HG03565 (cell line): ENCODE data around the gene IFI27L1.

Experiments
- ATAC-seq: cut with Tn5 transposase; IDR thresholded peaks from one replicate; pipeline ENCODE4 v1.9.1; 2021; ENCODE audit warnings: mild to moderate bottlenecking, moderate library complexity; ENCODE audit not compliant: unreplicated experiment

Gene IFI27L1

DNA sequence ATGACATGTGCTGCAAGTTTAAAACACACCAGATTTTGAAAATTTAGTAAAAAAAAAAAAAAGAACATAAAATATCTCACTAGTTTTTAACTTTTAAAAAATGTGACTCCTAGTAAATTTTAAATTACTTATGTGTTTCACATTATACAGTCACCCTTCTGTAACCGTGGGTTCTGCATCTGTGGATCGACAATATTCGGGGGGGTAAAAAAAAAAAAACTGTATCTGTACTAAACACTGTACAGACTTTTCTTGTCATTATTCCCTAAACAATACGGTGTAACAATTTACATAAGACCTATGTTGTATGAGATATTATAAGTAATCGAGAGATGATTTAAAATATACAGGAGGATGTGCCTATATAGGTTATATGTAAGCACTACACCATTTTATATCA lies 3.3 kb upstream of the IFI27L1 start:
- no peak for ATAC-seq

DNA sequence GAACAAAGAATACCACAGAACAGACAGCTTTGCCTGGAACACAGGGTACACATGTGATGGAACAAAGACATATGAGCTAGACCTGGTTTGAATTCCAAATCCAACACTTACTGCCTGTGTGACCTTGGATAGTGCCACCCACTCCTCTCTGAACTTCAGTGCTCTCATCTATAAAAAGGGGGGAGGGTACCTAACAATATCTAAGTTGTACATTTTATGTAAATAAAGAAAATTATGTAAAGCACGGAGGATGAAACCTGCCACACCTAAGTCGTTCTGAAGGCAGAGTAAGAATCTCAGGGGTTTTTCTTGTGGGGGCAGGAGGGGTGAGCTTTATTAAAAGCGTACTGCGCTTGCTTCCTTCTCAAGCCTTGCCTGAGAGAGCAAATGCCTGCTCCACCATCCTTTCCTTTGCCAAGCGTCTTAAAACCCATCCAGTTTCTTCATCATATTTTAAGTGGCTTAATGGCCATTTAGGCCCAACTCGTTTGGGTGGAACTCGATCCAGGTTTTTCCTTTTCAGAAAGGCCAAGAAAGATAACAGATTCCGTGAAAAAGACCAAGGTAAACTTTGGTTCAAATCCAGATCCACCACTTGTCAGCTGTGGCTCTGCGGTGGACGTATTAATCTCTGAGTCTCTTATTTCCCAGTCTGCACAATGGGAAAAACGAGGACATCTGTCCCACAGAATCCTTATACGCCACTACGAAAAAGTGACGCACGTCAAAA lies 1.1 kb upstream of the IFI27L1 start:
- ATAC-seq, result no peak

DNA sequence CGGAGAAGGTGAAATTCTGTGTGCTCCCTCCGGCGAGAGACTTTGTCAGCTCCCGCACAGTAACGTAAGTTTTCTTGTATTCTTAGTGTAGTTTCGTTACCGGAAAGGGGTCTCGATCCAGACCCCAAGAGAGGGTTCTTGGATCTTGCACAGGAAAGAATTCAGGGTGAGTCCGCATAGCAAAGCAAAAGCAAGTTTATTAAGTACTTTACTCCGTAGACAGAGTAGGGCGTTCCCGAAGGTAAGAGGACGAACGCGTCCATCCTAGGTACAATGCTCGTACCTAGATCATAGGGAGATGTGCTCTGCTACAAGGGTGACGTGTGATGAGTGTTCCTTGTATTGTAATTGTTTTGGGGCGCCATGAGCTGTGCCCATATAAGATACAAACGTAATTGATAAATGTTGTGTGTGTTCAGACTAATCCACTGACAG lies 293 bp downstream of the IFI27L1 start:
- no peak for ATAC-seq

DNA sequence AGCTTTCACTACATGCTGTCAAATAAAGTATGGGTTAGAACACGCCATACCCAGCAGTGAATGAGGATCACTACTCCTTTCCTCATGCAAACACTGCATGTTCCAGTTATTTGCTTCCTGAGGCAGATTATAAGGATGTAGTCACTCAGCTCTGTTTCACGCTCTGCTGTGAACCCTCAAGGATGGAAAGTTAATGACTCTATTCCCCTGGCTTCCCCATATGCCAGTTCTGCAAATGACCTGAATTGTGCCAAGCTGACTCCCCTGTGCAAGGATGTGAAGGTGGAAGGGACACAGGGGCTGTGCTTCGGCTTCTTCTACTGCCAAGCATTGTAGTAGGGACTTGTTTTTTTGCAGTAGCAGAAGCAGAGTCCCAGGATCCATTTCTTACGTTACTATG lies 6.8 kb downstream of the IFI27L1 start:
- ATAC-seq, result no peak

DNA sequence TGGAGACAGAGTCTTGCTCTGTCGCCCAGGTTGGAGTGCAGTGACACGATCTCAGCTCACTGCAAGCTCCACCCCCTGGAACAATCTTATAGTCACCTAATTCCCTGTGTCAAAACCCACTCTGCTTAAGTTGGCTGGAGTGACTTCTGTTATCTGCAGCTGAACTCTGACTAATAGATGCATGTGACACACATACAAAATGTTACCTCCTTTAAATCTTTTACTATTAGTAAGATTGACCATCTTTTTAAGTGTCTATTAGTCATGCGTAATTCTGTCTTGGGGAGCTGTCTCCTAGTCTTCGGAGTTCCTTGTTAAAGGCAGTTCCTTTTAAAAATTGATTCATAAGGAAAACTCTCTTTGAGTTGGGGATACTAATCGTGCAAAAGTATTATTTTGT lies 7.4 kb downstream of the IFI27L1 start:
- no peak for ATAC-seq

DNA sequence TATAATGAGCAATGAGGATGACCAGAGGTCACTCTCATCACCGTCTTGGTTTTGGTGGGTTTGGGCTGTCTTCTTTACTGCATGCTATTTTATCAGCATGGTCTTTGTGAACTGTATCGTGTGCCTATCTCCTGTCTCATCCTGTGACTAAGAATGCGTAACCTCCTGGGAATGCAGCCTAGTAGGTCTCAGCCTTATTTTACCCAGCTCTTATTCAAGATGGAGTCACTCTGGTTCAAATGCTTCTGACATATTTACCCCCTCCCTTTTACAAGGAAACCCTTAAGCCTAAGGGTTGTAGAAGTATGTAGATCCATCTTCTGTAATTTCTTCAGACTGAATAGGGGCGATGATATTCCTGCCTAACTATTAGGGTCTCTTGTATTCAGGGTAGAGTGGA lies 8.4 kb downstream of the IFI27L1 start:
- ATAC-seq, result no peak

DNA sequence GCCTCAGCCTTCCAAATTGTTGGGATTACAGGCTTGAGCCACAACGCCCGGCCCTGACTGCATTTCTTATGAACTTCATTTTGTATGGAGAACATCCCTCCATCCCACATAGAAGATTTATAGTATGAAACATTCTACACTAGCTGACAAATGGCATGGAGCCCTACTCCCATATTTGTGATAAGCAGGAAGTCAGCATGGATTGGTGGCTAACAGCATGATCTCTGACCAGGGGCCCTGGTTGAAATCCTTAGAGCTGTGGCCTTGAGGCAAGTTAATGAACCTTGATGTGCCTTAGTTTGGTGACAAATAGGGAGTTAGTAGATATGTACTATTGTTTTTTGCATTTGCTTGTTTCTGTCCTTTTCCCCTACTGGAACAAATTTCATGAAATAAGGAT lies 12.3 kb downstream of the IFI27L1 start:
- no peak for ATAC-seq

DNA sequence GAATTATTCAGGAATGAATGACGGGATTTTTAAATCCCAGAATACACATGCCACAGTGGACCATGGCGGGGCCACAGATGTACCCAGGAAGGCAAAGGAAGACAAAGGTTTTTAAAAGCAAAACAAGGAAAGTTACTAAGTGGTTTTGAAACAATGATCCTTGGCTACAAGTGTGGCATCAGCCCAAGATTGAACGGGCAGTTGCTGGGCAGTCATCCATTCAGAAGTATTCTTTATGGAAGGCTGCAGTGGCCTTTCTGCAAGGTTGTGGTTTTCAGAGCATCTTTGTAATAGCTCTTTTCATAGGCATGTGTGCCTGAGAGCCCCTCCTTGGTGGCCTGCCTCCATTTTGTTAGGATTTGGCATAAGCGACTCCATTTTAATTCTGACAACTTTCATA lies 16.0 kb downstream of the IFI27L1 start:
- no peak for ATAC-seq

DNA sequence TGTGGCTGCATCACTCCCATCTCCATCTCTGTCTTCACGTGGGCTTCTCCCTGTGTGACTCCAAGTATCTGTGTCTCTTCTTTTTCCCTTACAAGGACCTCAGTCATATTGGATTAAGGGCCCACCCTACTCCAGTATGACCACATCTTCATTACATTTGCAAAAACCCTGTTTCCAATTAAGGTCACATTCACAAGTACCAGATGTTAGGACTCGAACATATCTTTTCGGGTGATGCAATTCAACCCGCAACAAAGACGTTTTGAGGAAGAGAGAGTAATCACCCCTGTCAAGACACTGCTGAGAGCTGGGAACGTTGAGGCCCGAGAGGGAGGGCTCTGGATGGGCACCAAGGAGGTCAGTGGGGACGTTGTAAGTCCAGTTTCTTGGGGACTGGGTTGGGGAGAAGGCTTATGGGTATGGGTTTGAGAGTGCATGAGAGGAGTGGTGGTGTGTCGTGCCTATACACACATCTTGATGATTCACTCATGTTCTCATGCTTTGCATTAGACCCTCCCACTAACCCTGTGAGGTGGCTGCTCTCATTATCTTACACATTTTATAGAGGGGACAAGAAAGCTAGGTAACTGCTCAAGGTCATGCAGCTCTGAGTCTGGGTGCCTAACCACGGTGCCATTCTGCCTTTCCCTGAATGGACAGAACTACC lies 17.3 kb downstream of the IFI27L1 start:
- no peak for ATAC-seq

DNA sequence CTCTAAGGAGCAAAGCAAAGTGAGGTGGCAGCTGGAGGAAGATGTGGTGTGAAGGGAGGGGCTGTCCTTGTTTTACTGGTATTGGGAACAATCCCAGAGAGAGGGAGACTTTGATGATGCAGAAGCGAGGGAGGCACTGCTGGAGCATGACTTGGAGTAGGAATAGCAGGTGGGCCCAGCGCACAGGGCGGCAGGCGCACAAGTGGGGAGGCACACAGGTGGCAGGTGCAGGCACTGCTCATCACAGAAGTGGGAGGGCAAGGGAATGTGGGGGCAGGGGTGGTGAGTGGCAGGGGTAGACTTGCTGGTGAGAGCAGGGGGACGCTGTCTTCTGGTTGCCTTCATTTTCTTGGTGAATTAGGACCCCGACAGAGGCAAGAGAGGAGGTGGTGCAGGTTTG lies 17.9 kb downstream of the IFI27L1 start:
- ATAC-seq, result no peak

DNA sequence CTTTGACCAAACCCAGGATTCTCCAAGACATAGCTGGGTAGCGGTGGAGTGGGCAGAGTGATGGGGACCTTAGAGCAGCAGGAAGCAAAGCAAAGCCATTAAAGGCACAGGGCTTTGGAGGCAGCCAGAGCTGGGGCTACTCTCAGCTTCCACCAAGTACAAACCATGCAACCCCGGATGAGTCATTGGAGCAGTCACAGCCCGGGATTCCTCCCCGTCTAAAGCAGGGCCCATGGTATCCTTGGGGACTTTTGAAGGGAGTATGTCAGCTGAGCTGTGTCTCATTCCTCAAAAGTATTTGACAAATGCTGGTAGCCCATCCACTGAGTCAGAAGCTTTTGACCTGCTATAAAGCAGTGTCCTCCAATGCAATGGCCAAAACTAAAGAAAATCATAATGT lies 19.7 kb downstream of the IFI27L1 start:
- no peak for ATAC-seq

DNA sequence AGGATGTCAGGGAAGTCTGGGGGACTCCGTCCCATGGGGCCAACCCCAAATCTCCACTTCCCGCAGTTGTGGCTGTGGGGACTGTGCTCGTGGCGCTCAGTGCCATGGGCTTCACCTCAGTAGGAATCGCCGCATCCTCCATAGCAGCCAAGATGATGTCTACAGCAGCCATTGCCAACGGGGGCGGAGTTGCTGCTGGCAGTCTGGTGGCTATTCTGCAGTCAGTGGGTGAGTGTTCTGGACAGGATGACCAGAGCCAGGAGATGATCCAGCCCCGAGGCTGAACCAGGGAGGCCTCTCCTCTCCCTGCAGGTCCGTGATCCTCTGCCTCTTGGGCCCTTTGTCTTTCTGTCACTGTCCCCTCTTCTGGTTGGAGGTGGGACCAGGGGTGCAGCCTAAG lies 20.6 kb downstream of the IFI27L1 start:
- ATAC-seq, result no peak

DNA sequence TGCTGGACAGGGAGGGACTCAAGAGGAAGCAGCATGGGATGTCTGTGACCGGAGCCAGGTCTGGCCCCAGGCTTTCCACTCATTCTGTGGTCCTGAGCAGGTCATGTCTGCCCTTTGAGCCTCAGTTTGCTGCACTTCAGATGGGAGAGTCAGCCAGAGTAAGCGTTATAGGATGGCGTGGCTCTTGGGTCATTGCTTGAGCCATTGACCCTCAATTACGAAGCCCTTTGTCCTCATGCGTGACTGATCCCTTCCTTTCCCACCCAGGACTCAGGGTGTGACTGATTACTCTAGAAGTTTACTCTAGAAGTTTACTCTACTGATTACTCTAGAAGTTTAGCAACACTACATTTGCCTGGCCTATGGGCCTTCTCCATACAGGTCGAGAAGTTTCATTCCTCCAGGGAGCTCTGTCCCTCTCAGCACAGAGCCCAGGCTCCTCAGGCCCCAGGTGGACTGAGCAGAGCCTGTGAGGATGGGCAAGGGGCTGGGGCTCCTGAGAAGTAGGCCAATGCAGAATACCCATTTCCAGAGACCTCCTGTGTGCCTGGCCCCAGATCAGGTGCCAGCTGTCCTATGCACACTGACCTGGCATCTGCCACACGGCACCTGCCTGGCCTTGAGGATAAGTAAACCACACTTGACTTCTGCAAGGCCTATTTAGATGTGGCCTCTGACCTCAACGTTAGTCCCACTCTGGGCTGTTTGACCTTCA lies 21.8 kb downstream of the IFI27L1 start:
- ATAC-seq, result no peak

DNA sequence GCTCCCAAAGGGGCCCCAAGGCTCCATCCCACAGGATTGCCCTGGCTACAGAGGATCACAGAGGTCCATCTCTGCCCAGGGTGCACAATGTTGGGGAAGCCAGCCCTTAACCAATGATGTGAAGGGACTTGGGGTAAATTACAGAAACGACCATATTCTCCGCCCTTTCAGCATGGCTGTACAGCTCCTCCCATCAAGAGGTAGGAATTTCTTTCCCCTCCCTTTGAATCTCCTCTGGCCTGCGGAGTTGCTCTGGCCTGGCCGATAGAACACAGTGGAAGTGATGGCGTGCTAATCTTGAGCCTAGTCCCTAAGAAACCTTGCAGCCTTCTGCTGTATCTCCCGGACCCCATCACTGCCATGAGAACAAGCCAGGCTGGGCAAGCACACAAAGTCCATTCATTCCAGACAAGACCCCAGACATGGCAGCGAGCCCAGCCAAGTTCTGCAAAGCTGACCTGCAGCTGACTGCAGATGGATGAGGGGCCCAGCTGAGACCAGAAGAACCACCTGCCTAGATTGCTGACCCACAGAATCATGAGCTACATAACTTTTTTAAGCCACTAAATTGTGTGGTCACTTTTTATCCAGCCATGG lies 22.5 kb downstream of the IFI27L1 start:
- ATAC-seq, result no peak

DNA sequence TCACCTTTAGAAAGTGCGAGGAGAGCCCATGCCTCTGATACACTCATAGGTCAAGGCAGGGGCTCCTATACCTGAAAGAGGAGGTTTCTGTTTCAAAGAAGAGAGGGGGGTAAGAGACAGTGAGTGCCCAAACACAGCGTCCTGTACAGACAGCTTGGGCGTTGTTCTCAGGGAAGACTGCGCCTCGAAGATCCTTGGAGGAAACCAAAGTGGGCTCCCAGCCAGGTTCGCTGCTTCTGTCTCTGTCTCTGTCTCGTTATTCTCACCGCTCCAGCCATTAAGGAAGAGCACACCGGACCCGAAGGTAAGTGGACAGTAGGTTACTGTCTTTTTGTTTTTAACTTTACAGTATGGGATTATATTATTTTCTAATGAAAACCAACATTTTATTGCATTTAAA lies 23.6 kb downstream of the IFI27L1 start:
- ATAC-seq, result no peak

DNA sequence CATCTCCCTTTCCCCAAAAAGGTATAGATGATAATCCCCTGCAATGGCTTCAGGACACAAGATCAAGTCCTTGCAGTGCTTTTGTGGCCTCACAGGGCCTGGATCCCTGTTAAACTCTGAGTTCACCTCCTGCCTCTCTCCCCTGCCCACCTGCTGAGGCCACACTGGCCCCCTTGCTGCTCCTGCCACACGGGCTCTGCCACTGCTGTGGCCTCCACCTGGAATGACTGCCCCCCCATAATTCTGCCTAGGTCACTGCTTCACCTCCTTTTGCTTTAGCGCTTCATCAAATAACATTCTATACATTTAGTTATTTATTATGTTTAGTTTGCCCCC lies 28.8 kb downstream of the IFI27L1 start:
- ATAC-seq, result no peak

DNA sequence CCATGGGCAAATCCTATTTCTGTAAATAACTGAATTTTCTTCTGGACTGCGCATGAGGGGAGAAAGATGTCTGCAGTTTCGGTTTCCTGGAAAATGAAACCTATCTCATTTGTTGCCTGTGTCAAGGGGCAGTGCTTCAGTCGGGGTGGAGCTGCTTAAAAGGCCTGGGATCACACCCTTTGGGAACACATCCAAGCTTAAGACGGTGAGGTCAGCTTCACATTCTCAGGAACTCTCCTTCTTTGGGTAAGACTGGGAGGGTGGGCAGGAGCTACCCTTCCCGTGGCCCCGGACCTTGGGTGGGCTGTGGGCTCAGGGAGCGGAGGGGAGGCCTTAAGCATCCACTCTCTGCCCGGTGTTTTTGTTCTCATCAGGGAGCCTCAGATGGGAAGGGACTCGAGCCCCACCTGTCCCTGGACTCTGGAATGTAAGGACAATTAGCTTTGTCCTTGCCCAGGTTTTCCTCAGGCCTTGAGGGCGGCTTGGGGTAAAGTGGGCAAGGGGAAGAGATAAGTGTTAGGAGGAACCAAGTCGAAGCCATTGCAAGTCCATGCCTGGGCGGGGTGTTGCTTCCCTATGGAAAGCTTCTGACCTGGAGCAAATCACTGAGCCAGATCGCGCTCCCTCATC lies 29.6 kb downstream of the IFI27L1 start, which contains the start of gene IFI27:
Gene IFI27 (plus strand): TSS at position 185 of the 630 bp plus-strand sequence.
- no peak for ATAC-seq

DNA sequence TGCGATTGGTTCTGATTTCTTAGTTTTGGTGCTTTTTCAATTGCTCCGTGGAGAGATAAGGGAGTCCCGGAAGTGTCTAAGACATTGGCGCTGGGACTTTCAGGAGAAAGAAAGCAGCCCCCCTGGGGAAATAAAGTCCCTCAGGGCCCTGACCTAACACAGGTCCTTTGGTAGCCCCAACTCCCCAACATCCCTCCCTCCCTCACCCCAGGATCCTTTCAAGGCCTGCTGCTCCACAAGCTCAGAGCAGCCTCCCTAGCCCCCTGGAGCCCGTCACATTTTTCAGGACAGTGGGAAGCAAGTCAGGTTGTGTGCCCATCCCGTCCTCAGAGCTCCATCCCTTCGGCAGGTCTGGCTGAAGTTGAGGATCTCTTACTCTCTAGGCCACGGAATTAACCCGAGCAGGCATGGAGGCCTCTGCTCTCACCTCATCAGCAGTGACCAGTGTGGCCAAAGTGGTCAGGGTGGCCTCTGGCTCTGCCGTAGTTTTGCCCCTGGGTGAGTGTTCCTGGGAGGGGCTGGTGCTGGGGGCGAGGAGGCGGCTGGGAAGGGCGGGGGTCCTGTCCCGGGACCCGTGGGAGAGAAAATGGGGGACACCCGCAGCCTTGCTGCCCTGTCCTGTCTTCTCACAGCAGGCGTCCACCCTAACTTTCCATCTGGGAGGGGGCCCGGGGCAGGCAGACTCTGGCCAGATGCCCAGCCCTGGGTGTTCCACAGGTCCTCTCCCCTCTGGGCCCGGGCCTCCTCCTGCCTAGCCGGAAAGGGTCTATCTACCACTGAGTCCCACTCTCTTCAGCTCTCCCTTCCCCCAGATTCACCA lies 30.4 kb downstream of the IFI27L1 start:
- no peak for ATAC-seq

DNA sequence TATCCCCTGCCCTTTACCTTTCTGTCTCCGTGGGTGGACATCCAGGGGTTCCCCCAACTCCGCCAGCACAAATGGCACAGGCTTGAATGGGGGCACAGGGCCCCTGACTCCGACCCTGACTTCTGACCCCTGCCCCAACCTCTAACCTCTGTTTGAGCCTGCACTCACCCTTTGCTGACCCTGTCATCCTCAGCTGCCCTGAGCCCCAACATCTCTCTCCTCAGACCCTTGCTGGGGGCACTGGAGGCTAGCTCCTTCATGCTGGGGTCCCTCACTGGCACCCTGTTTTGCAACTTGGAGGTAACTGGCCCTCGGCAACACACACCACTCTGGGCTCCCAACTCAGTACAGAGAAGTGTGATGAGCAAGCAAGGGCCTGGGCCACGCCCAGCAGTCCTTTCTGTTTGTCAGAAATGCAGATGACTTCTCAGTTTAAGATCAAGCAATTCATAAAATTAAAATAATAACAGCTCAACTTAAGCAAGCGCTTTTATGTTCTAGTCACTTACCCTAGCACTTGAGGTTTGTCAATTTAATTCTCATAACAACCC lies 31.5 kb downstream of the IFI27L1 start:
- no peak for ATAC-seq

DNA sequence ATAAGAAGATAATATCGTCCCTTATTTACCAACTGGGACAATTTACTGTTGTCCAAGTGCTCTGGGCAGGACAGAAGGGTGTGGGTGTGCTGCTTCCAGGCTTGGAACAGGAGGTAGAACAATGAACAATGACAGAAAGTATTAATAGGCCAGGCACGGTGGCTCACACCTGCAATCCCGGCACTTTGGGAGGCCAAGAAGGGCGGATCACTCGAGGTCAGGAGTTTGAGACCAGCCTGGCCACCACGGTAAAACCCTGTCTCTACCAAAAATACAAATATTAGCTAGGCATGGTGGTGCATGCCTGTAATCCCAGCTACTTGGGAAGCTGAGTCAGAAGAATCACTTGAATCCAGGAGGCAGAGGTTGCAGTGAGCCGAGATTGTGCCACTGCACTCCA lies 32.0 kb downstream of the IFI27L1 start:
- ATAC-seq, result no peak
